ENCODE data around the gene MICOS13.

DNA sequence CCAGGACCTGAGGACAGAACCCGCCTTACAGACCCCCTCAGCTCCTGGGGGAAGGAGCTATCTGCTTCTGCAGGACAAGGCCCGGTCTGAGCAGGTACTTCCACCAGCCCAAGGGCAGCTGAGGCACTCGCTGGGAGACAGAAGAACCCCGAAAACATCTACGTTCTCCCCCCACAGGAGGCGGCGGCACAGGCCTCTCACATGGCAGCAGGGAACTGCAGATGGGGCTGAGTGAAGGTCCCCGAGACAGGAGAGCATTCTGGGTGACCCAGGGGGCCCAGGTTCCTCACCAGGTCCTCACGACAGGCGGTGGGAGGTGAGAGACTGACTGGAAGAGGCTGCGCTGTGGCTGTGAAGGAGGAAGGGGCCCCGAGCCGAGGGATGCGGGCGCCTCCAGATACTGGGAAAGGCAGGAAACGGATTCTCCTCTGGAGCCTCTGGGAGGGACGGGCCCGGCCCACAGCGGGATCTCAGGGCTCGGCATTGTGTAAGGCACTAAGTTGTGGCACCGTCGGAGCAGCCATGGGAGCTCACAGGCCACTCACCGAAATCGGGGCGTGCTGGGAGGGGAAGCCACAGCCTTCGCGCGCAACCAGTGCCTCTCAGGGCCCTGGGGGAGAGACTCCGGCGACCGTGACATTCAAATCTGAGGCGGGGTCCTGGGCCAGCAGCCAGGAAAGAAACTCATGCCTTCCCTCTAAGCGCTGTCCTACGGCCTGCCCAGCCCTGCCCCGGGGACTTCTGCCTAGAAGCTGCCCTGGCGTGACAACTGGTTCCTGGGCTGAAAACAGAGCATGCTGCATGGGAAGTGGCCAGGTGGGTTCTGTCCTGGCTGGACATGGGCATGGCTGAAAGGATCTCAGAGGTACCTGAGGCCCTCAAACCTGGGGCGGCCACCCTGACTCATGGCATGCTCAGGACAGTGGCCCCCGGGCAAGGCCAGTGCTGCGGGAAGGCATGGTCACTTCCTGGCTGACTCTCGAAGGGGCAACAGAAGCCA, 23.8 kb upstream of the MICOS13 start:
- TF ChIP-seq, protein P1, sequence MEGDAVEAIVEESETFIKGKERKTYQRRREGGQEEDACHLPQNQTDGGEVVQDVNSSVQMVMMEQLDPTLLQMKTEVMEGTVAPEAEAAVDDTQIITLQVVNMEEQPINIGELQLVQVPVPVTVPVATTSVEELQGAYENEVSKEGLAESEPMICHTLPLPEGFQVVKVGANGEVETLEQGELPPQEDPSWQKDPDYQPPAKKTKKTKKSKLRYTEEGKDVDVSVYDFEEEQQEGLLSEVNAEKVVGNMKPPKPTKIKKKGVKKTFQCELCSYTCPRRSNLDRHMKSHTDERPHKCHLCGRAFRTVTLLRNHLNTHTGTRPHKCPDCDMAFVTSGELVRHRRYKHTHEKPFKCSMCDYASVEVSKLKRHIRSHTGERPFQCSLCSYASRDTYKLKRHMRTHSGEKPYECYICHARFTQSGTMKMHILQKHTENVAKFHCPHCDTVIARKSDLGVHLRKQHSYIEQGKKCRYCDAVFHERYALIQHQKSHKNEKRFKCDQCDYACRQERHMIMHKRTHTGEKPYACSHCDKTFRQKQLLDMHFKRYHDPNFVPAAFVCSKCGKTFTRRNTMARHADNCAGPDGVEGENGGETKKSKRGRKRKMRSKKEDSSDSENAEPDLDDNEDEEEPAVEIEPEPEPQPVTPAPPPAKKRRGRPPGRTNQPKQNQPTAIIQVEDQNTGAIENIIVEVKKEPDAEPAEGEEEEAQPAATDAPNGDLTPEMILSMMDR (IDR thresholded peaks at IDR 0.05): no peak
- TF ChIP-seq POLR2A (IDR thresholded peaks at IDR 0.05) (no peak), POLR2AphosphoS5 (IDR thresholded peaks at IDR 0.05) (no peak), EP300 (IDR thresholded peaks at IDR 0.05) (no peak)
